ENCODE measurements around the gene MAP2.

- TF ChIP-seq CTCF (optimal IDR thresholded peaks at IDR 0.05 in 1 of 3, IDR thresholded peaks at IDR 0.05 in 1 of 3, conservative IDR thresholded peaks at IDR 0.05 in 1 of 3; ENCODE audit: extremely low read depth in 1 of 3, insufficient read depth in 2 of 3, low read length in 3 of 3): no peak
- TF ChIP-seq EZH2 (IDR thresholded peaks at IDR 0.05; ENCODE audit: low read length): no peak
Measured at GRCh38 chr2:209713219-209713618, 289.4 kb downstream of the MAP2 start.
